H1 (cell line): ENCODE results near the gene PCDH9. TPM values are rescaled to one million over a fixed set of nuclear protein-coding genes. Genes with fewer than 3 reads are reported as not detected.

Experiments
- CTCF ChIA-PET: fragments of 300-600 bp; sonication (Branson Sonifier 250); formaldehyde crosslinking; loops from one replicate; lab custom pipeline; 2021; ENCODE audit not compliant: partially characterized antibody; lab: Charles Lee
- POLR2A ChIA-PET: fragments of 300-600 bp; sonication (Branson Sonifier 250); formaldehyde crosslinking; loops from one replicate; lab custom pipeline; 2021; ENCODE audit warnings: inconsistent platforms; ENCODE audit not compliant: partially characterized antibody; lab: Charles Lee
- DNase-seq, 2 experiments: peaks; one replicate each; pipeline versions ENCODE4 v3.0.0 to v3.0.0-alpha.2; 2010 to 2022; ENCODE audit warnings: low spot score in 2 of 2, low read depth in 1 of 2, mixed read lengths in 1 of 2
- FAIRE-seq: peaks from 2 replicates; lab custom pipeline; 2011; peaks lifted over from hg19 to GRCh38; lab: Jason Lieb, UNC
- H2AFZ ChIP-seq: 2 replicates; pipeline ENCODE4 v1.8.1; 2012; ENCODE audit warnings: low read length, inconsistent platforms
- H2AK5ac ChIP-seq: 2 replicates; pipeline ENCODE4 v1.6.1; 2013; ENCODE audit warnings: low read depth, low read length
- H2BK120ac ChIP-seq: replicated peaks from 2 replicates; pipeline ENCODE3; 2013; ENCODE audit warnings: low read depth, low read length, inconsistent platforms
- H2BK12ac ChIP-seq: 2 replicates; pipeline ENCODE4 v1.6.1; 2013; ENCODE audit warnings: low read depth, low read length
- H2BK15ac ChIP-seq: 2 replicates; pipeline ENCODE4 v1.6.1; 2013; ENCODE audit warnings: low read length
- H2BK20ac ChIP-seq: 2 replicates; pipeline ENCODE4 v1.6.1; 2013; ENCODE audit warnings: low read length
- H2BK5ac ChIP-seq: 2 replicates; pipeline ENCODE4 v1.6.1; 2013; ENCODE audit warnings: low read depth, low read length
- H3K14ac ChIP-seq: 2 replicates; pipeline ENCODE4 v1.6.1; 2013; ENCODE audit warnings: inconsistent platforms; ENCODE audit not compliant: insufficient read length
- H3K18ac ChIP-seq: 2 replicates; pipeline ENCODE4 v1.6.1; 2013; ENCODE audit warnings: low read length; ENCODE audit errors: extremely low read depth
- H3K23ac ChIP-seq: 2 replicates; pipeline ENCODE4 v1.6.1; 2013; ENCODE audit warnings: inconsistent platforms; ENCODE audit not compliant: insufficient read length
- H3K23me2 ChIP-seq: 2 replicates; pipeline ENCODE4 v1.6.1; 2013; ENCODE audit warnings: low read depth, low read length
- H3K27ac ChIP-seq: 2 replicates; pipeline ENCODE4 v1.6.1; 2011; ENCODE audit warnings: low read depth, low read length, inconsistent platforms
- H3K27me3 ChIP-seq, 4 experiments: replicated peaks in 1 of 4; 1 replicate in 1 of 4; 2 replicates in 3 of 4; pipeline versions ENCODE4 v1.6.1 to v1.8.1; 2011 to 2013; ENCODE audit warnings: low read length in 3 of 4, mild to moderate bottlenecking in 3 of 4, inconsistent platforms in 2 of 4, mixed read lengths in 2 of 4, moderate library complexity in 1 of 4; ENCODE audit not compliant: control insufficient read depth in 3 of 4, insufficient read depth in 3 of 4; ENCODE audit errors: extremely low read depth in 1 of 4
- H3K36me3 ChIP-seq, 4 experiments: 2 replicates each; pipeline versions ENCODE4 v1.6.1 to v1.8.1; 2011 to 2013; ENCODE audit warnings: mild to moderate bottlenecking in 4 of 4, low read length in 3 of 4, moderate library complexity in 2 of 4, control low read depth in 1 of 4, inconsistent platforms in 1 of 4; ENCODE audit not compliant: insufficient read depth in 4 of 4, control insufficient read depth in 2 of 4
- H3K4ac ChIP-seq: replicated peaks from 2 replicates; pipeline ENCODE3; 2013; ENCODE audit warnings: low read length, low read depth, mixed read lengths, inconsistent platforms; ENCODE audit not compliant: insufficient read length
- H3K4me1 ChIP-seq, 4 experiments: replicated peaks in 1 of 4; 1 replicate in 1 of 4; 2 replicates in 3 of 4; pipeline versions ENCODE4 v1.6.1 to v1.8.1; 2011 to 2013; ENCODE audit warnings: low read length in 3 of 4, inconsistent platforms in 2 of 4, mixed read lengths in 1 of 4; ENCODE audit not compliant: insufficient read depth in 4 of 4, control insufficient read depth in 3 of 4
- H3K4me2 ChIP-seq, 2 experiments: 2 replicates each; pipeline versions ENCODE4 v1.6.1 to v1.8.1; 2011 to 2013; ENCODE audit warnings: low read depth in 2 of 2, low read length in 2 of 2, control low read depth in 1 of 2, inconsistent platforms in 1 of 2, mild to moderate bottlenecking in 1 of 2; ENCODE audit not compliant: insufficient read depth in 1 of 2
- H3K4me3 ChIP-seq, 4 experiments: fragments of 200-600, 300-600 bp in 1 of 4; sonication (generic), shearing (Covaris generic), sonication (Bioruptor Twin) in 1 of 4; 2 replicates each; pipeline versions ENCODE4 v1.5.1 to v1.8.1; 2011 to 2016; ENCODE audit warnings: low read length in 4 of 4, low read depth in 3 of 4, control low read depth in 2 of 4, inconsistent platforms in 2 of 4, mild to moderate bottlenecking in 2 of 4, mixed read lengths in 1 of 4, moderate library complexity in 1 of 4; ENCODE audit not compliant: insufficient read depth in 2 of 4; ENCODE audit errors: extremely low read depth in 1 of 4
- H3K56ac ChIP-seq: replicated peaks from 2 replicates; pipeline ENCODE3; 2013; ENCODE audit warnings: low read depth, mild to moderate bottlenecking, mixed read lengths, low read length, inconsistent platforms; ENCODE audit not compliant: insufficient read length
- H3K79me1 ChIP-seq: 2 replicates; pipeline ENCODE4 v1.6.1; 2013; ENCODE audit warnings: low read depth, low read length, control low read depth
- H3K79me2 ChIP-seq, 2 experiments: 2 replicates each; pipeline versions ENCODE4 v1.6.1 to v1.8.1; 2012 to 2013; ENCODE audit warnings: low read length in 2 of 2, mild to moderate bottlenecking in 2 of 2, inconsistent platforms in 1 of 2; ENCODE audit not compliant: insufficient read depth in 2 of 2, control insufficient read depth in 1 of 2
- H3K9ac ChIP-seq, 4 experiments: replicated peaks in 1 of 4; 1 replicate in 1 of 4; 2 replicates in 3 of 4; pipeline versions ENCODE4 v1.6.1 to v1.8.1; 2011 to 2013; ENCODE audit warnings: low read depth in 3 of 4, low read length in 3 of 4, control low read depth in 2 of 4, mild to moderate bottlenecking in 2 of 4, moderate library complexity in 2 of 4, inconsistent platforms in 1 of 4; ENCODE audit errors: extremely low read depth in 1 of 4
- H3K9me3 ChIP-seq, 2 experiments: 2 replicates each; pipeline versions ENCODE4 v1.6.1 to v1.8.1; 2012 to 2013; ENCODE audit warnings: mild to moderate bottlenecking in 2 of 2, moderate library complexity in 2 of 2, control low read depth in 1 of 2, inconsistent platforms in 1 of 2, low read depth in 1 of 2, low read length in 1 of 2, mixed read lengths in 1 of 2; ENCODE audit not compliant: insufficient read depth in 2 of 2
- H4K20me1 ChIP-seq, 2 experiments: replicated peaks in 1 of 2; 2 replicates each; pipeline versions ENCODE3 to v1.8.1; 2011 to 2013; ENCODE audit warnings: inconsistent platforms in 2 of 2, low read length in 2 of 2, mild to moderate bottlenecking in 1 of 2; ENCODE audit not compliant: insufficient read depth in 2 of 2, control insufficient read depth in 1 of 2
- H4K5ac ChIP-seq: 2 replicates; pipeline ENCODE4 v1.6.1; 2013; ENCODE audit warnings: low read length, low read depth, mixed read lengths, inconsistent platforms; ENCODE audit not compliant: insufficient read length
- H4K8ac ChIP-seq: 2 replicates; pipeline ENCODE4 v1.8.0; 2013; ENCODE audit warnings: mild to moderate bottlenecking, moderate library complexity, low read length, inconsistent platforms; ENCODE audit not compliant: insufficient read depth; ENCODE audit errors: extremely low read depth
- H4K91ac ChIP-seq: replicated peaks from 2 replicates; pipeline ENCODE3; 2013; ENCODE audit warnings: low read length, mixed read lengths, inconsistent platforms; ENCODE audit not compliant: insufficient read length
- CHD1 ChIP-seq: IDR thresholded peaks from 2 replicates; pipeline ENCODE4 v1.6.1; 2012; ENCODE audit warnings: low read depth, low read length, improper control_type of control experiment
- EP300 ChIP-seq, 2 experiments: IDR thresholded peaks; 1 replicate in 1 of 2; 2 replicates in 1 of 2; pipeline ENCODE4 v1.6.1; 2011 to 2012; ENCODE audit warnings: low read depth in 2 of 2, low read length in 2 of 2, mild to moderate bottlenecking in 2 of 2, borderline replicate concordance in 1 of 2, inconsistent platforms in 1 of 2, moderate library complexity in 1 of 2
- KDM4A ChIP-seq: IDR thresholded peaks from one replicate; pipeline ENCODE4 v1.7.1; 2012; ENCODE audit warnings: low read depth, mild to moderate bottlenecking, moderate library complexity, low read length, inconsistent platforms; ENCODE audit not compliant: severe bottlenecking
- NRF1 ChIP-seq: IDR thresholded peaks from 2 replicates; pipeline ENCODE4 v1.6.1; 2011; ENCODE audit warnings: mild to moderate bottlenecking, low read depth, low read length, improper control_type of control experiment
- SAP30 ChIP-seq: fragments of 300-600 bp; sonication (generic); IDR thresholded peaks from 2 replicates; pipeline ENCODE4 v1.7.1; 2012; ENCODE audit warnings: low read length, moderate library complexity, mild to moderate bottlenecking, inconsistent platforms; ENCODE audit not compliant: insufficient read depth, insufficient replicate concordance
- SIX5 ChIP-seq: IDR thresholded peaks from 2 replicates; pipeline ENCODE4 v1.6.1; 2011; ENCODE audit warnings: mild to moderate bottlenecking, low read depth, low read length
- SP2 ChIP-seq: IDR thresholded peaks from 2 replicates; pipeline ENCODE4 v1.6.1; 2012; ENCODE audit warnings: mild to moderate bottlenecking, low read length, inconsistent platforms
- SUZ12 ChIP-seq: fragments of 200-600 bp; sonication (generic); IDR thresholded peaks from 2 replicates; pipeline ENCODE4 v1.6.1; 2012; ENCODE audit warnings: mild to moderate bottlenecking, inconsistent platforms, low read length, moderate library complexity, mixed read lengths
- WGBS, 2 experiments: shearing (Covaris generic) in 1 of 2; methylation state at CpG; one replicate each; pipeline versions ENCODE4 v1.1.6 to v1.1.7; 2013 to 2015; ENCODE audit warnings: low lambda C conversion rate in 2 of 2, mixed read lengths in 2 of 2, inconsistent platforms in 1 of 2, low coverage in 1 of 2, missing lambda C conversion rate in 1 of 2; ENCODE audit not compliant: insufficient replicate concordance in 2 of 2, insufficient coverage in 1 of 2, insufficient read length in 1 of 2; ENCODE audit errors: extremely low coverage in 1 of 2, missing lambda C conversion rate in 1 of 2; 5-methylcytosine and 5-hydroxymethylcytosine counted together
- polyA plus RNA-seq, 7 experiments: library from polyadenylated mRNA; depleted of rRNA in 3 of 7; stranded (reverse) in 5 of 7; unstranded in 2 of 7; fragments of >200 nt in 5 of 7; fragments of 200-250 nt in 2 of 7; gene quantifications; 1 replicate in 5 of 7; 2 replicates in 1 of 7; 4 replicates in 1 of 7; pipeline versions ENCODE4 v1.2.1 to v1.2.3, GENCODE V29; 2011 to 2013; ENCODE audit warnings: missing spikeins in 2 of 7, mixed read lengths in 2 of 7
- total RNA-seq: library from RNA; stranded (reverse); fragmentation: NEBNext Ultra II Directional; extraction: Animal tissue kit (Norgen Biotek cat#: 25700); gene quantifications from 2 replicates; pipeline ENCODE4 v1.2.1, GENCODE V29; 2021
- TF ChIP-seq, protein P1 (sequence below): IDR thresholded peaks from 2 replicates; pipeline ENCODE4 v1.6.1; 2012; ENCODE audit warnings: inconsistent platforms
- TF ChIP-seq, protein P2 (sequence below): IDR thresholded peaks from 2 replicates; pipeline ENCODE4 v1.6.1; 2012; ENCODE audit warnings: inconsistent platforms
- TF ChIP-seq, protein P3 (sequence below): IDR thresholded peaks from 2 replicates; pipeline ENCODE4 v1.6.1; 2011; ENCODE audit warnings: low read depth, mild to moderate bottlenecking, low read length; ENCODE audit not compliant: insufficient read depth

PCDH9 gene
- total and polyA plus RNA-seq, 2 of the 8 experiments (the other 6 are each of a cell fraction or from before 2014, with no cell fraction given) = 0.12 to 0.60 TPM

DNA sequence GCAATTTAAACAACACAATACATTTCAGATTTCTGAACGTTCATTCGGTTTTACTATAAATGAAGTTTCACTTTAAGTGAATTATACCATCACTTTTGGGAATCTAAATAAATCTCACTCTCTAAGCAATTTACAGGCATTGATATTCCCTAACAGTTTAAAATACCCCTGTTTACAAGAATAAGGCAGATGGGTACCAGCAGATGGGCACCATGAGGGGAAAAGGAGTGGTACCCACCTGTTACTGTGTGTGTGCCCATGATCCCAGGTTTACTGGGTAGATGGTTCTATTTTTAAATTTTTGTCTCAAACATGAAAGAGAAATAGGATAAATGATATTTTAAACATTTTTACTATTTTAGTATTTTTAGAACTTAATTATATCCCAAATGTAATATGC lies 212.9 kb downstream of the PCDH9 start:
- Histone ChIP-seq H2AFZ (no peak overlapping the region), H3K23ac (no peak overlapping the region), H3K79me2 (no peaks in the 10 kb centered on the region), H3K9me3 (0 out of 4 replicates have a peak, but pooled peaks cover 0 to 2% of the 10 kb centered on the region in 2 experiments), H3K56ac (no peak overlapping the region), H3K79me1 (no peaks in the 10 kb centered on the region), H3K4ac (no peak overlapping the region), H3K23me2 (no peaks in the 10 kb centered on the region; the same call in 1 of the 2 replicates), H2BK15ac (no peak overlapping the region), H2BK120ac (no peak overlapping the region), H4K5ac (no peak overlapping the region), H2BK5ac (no peak overlapping the region), H3K4me2 (no peak overlapping the region), H3K4me1 (no peaks in the 10 kb centered on the region), H2BK12ac (no peak overlapping the region), H2AK5ac (no peak overlapping the region), H3K27ac (no peak overlapping the region), H4K20me1 (no peaks in the 10 kb centered on the region), H3K27me3 (no peaks in the 10 kb centered on the region), H4K91ac (no peak overlapping the region), H3K18ac (no peak overlapping the region), H2BK20ac (no peak overlapping the region), H3K9ac (no peak overlapping the region), H4K8ac (no peak overlapping the region), H3K4me3 (no peak overlapping the region), H3K14ac (no peak overlapping the region), H3K36me3 (no peaks in the 10 kb centered on the region)
- ChIA-PET POLR2A (no interaction called here), CTCF (no interaction called here)
- DNase-seq = no peak
- FAIRE-seq = no peak
- 100% methylated on average over 2 of the region's 2 CpGs; no CpG with 5 or more reads in 1 of the 2 experiments for WGBS, 2 experiments
- TF ChIP-seq, protein P1, sequence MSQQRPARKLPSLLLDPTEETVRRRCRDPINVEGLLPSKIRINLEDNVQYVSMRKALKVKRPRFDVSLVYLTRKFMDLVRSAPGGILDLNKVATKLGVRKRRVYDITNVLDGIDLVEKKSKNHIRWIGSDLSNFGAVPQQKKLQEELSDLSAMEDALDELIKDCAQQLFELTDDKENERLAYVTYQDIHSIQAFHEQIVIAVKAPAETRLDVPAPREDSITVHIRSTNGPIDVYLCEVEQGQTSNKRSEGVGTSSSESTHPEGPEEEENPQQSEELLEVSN = no peak
- TF ChIP-seq SP2 = no peak
- TF ChIP-seq, protein P2, sequence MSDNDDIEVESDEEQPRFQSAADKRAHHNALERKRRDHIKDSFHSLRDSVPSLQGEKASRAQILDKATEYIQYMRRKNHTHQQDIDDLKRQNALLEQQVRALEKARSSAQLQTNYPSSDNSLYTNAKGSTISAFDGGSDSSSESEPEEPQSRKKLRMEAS = no peak
- no peak for TF ChIP-seq NRF1
- TF ChIP-seq EP300 (IDR thresholded peaks at IDR 0.05; ENCODE audit: borderline replicate concordance in 1 of 2, low read depth in 2 of 2, low read length in 2 of 2) = no peak
- TF ChIP-seq CHD1 = no peak
- no peak for TF ChIP-seq KDM4A
- TF ChIP-seq, protein P3, sequence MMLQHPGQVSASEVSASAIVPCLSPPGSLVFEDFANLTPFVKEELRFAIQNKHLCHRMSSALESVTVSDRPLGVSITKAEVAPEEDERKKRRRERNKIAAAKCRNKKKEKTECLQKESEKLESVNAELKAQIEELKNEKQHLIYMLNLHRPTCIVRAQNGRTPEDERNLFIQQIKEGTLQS = no peak
- no peak for TF ChIP-seq SIX5
- TF ChIP-seq SAP30 = no peak
- no peak for TF ChIP-seq SUZ12
